NCI-H1694 treated with DMSO at 0.1 percent for 48 hours (cell line): ENCODE results near the gene TTC28.
"Not testable (repeated sequence)": the region's sequence is repeated elsewhere in the genome, so short reads cannot be mapped to it uniquely, and the experiment has no call there.

ENCODE experiments used
- DNase-seq: peaks from one replicate; lab custom pipeline; 2025; lab: John Stamatoyannopoulos, UW

TTC28 gene

GRCh38 chr22:28406246-28406645 lies 273.4 kb downstream of the TTC28 start:
- peak; percentile 68 for DNase-seq

GRCh38 chr22:28405588-28405987 lies 274.1 kb downstream of the TTC28 start:
- no peak for DNase-seq

GRCh38 chr22:28402539-28402938 lies 277.1 kb downstream of the TTC28 start:
- DNase-seq: no peak

- peak; percentile 31 for DNase-seq
These were observed 277.6 kb downstream of the TTC28 start for GRCh38 chr22:28402060-28402459.

- no peak for DNase-seq
These were observed 280.7 kb downstream of the TTC28 start for GRCh38 chr22:28398981-28399380.

GRCh38 chr22:28398355-28398754 lies 281.3 kb downstream of the TTC28 start:
- no peak for DNase-seq

- DNase-seq: no peak
These were observed 282.3 kb downstream of the TTC28 start for GRCh38 chr22:28397306-28397705.

- no peak for DNase-seq
These were observed 283.5 kb downstream of the TTC28 start for GRCh38 chr22:28395920-28396753.

GRCh38 chr22:28395520-28395919 lies 284.1 kb downstream of the TTC28 start:
- DNase-seq: no peak

GRCh38 chr22:28394513-28395110 lies 285.0 kb downstream of the TTC28 start:
- DNase-seq: no peak

GRCh38 chr22:28381429-28382167 lies 298.0 kb downstream of the TTC28 start:
- no peak for DNase-seq

GRCh38 chr22:28379951-28380350 lies 299.7 kb downstream of the TTC28 start:
- no peak for DNase-seq

GRCh38 chr22:28379075-28379779 lies 300.4 kb downstream of the TTC28 start:
- no peak for DNase-seq

GRCh38 chr22:28375761-28376534 lies 303.7 kb downstream of the TTC28 start:
- no peak for DNase-seq

- DNase-seq: no peak
These were observed 305.8 kb downstream of the TTC28 start for GRCh38 chr22:28373831-28374230.

- DNase-seq: no peak
These were observed 309.8 kb downstream of the TTC28 start for GRCh38 chr22:28369854-28370253.

GRCh38 chr22:28366856-28367255 lies 312.8 kb downstream of the TTC28 start:
- no peak for DNase-seq

- no peak for DNase-seq
These were observed 314.3 kb downstream of the TTC28 start for GRCh38 chr22:28365371-28365770.

GRCh38 chr22:28364105-28364504 lies 315.5 kb downstream of the TTC28 start:
- DNase-seq: not testable (repeated sequence)

GRCh38 chr22:28360939-28361338 lies 318.7 kb downstream of the TTC28 start:
- no peak for DNase-seq

- DNase-seq: no peak
These were observed 321.3 kb downstream of the TTC28 start for GRCh38 chr22:28358312-28358711.
